SKM-1 treated with dmso at 0.1 percent for 144 hours (cell line): ENCODE results near the gene SLC6A15.
A peak's percentile ranks its signal among the peaks of the same experiment; 100 is the strongest.

ENCODE experiments used
- DNase-seq: peaks from one replicate; lab custom pipeline; 2025; ENCODE audit not compliant: unreplicated experiment; lab: John Stamatoyannopoulos, UW

SLC6A15 gene

GRCh38 chr12:84875241-84875640 lies 37.4 kb downstream of the SLC6A15 start:
- no peak for DNase-seq

- no peak for DNase-seq
These were observed 37.8 kb downstream of the SLC6A15 start for GRCh38 chr12:84874825-84875139.

- DNase-seq: peak; percentile 15
These were observed 38.3 kb downstream of the SLC6A15 start for GRCh38 chr12:84874125-84874824.

- no peak for DNase-seq
These were observed 50.4 kb downstream of the SLC6A15 start for GRCh38 chr12:84862186-84862585.

GRCh38 chr12:84860718-84861117 lies 51.9 kb downstream of the SLC6A15 start:
- DNase-seq: no peak

- DNase-seq: no peak
These were observed 53.8 kb downstream of the SLC6A15 start for GRCh38 chr12:84858796-84859195.

- no peak for DNase-seq
These were observed 54.9 kb downstream of the SLC6A15 start for GRCh38 chr12:84857525-84858208.

- no peak for DNase-seq
These were observed 56.3 kb downstream of the SLC6A15 start for GRCh38 chr12:84856156-84856900.

- no peak for DNase-seq
These were observed 68.9 kb downstream of the SLC6A15 start for GRCh38 chr12:84843593-84844144.

GRCh38 chr12:84842406-84843013 lies 70.1 kb downstream of the SLC6A15 start:
- DNase-seq: peak; percentile 14

- no peak for DNase-seq
These were observed 71.0 kb downstream of the SLC6A15 start for GRCh38 chr12:84841591-84841990.

GRCh38 chr12:84840356-84840755 lies 72.2 kb downstream of the SLC6A15 start:
- no peak for DNase-seq

GRCh38 chr12:84826925-84827324 lies 85.7 kb downstream of the SLC6A15 start:
- DNase-seq: no peak

GRCh38 chr12:84825149-84825548 lies 87.5 kb downstream of the SLC6A15 start:
- no peak for DNase-seq

GRCh38 chr12:84822525-84822924 lies 90.1 kb downstream of the SLC6A15 start:
- DNase-seq: no peak

- DNase-seq: no peak
These were observed 95.5 kb downstream of the SLC6A15 start for GRCh38 chr12:84816916-84817695.

GRCh38 chr12:84814664-84815245 lies 97.8 kb downstream of the SLC6A15 start:
- DNase-seq: no peak

- no peak for DNase-seq
These were observed 98.6 kb downstream of the SLC6A15 start for GRCh38 chr12:84813780-84814663.

- DNase-seq: no peak
These were observed 101.3 kb downstream of the SLC6A15 start for GRCh38 chr12:84811291-84811690.
